ENCODE data around the gene WDR86.

- TF ChIP-seq RFX5 (IDR thresholded peaks at IDR 0.05) = no peak
- TF ChIP-seq RAD21 (conservative IDR thresholded peaks at IDR 0.05 in 1 of 2, IDR thresholded peaks at IDR 0.05 in 1 of 2) = no peak
- no peak for TF ChIP-seq CTCF (IDR thresholded peaks at IDR 0.05)
- TF ChIP-seq EP300 (IDR thresholded peaks at IDR 0.05) = no peak
- no peak for TF ChIP-seq POLR2A (IDR thresholded peaks at IDR 0.05; ENCODE audit: low read length)
- TF ChIP-seq ESRRA (IDR thresholded peaks at IDR 0.05; ENCODE audit: borderline replicate concordance, low read length) = no peak
- TF ChIP-seq USF2 (IDR thresholded peaks at IDR 0.05) = no peak
- TF ChIP-seq TP53 (CRISPR knock-in tag; IDR thresholded peaks at IDR 0.05) = no peak
- TF ChIP-seq, protein P1, sequence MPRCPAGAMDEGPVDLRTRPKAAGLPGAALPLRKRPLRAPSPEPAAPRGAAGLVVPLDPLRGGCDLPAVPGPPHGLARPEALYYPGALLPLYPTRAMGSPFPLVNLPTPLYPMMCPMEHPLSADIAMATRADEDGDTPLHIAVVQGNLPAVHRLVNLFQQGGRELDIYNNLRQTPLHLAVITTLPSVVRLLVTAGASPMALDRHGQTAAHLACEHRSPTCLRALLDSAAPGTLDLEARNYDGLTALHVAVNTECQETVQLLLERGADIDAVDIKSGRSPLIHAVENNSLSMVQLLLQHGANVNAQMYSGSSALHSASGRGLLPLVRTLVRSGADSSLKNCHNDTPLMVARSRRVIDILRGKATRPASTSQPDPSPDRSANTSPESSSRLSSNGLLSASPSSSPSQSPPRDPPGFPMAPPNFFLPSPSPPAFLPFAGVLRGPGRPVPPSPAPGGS (IDR thresholded peaks at IDR 0.05) = no peak
- TF ChIP-seq EHMT2 (IDR thresholded peaks at IDR 0.05; ENCODE audit: low read depth) = no peak
- TF ChIP-seq HDAC2 (IDR thresholded peaks at IDR 0.05) = no peak
- TF ChIP-seq, protein P2, sequence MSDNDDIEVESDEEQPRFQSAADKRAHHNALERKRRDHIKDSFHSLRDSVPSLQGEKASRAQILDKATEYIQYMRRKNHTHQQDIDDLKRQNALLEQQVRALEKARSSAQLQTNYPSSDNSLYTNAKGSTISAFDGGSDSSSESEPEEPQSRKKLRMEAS (IDR thresholded peaks at IDR 0.05) = no peak
- TF ChIP-seq BHLHE40 (IDR thresholded peaks at IDR 0.05; ENCODE audit: low read depth, low read length) = no peak
These were observed 36.6 kb upstream of the WDR86 start for GRCh38 chr7:151446412-151446811.

Measured in A549 (cell line).